ENCODE data around the gene ZNF597. TPM values are rescaled to one million over a fixed set of nuclear protein-coding genes. Genes with fewer than 3 reads are reported as not detected.
A peak's percentile ranks its signal among the peaks of the same experiment; 100 is the strongest.

The ZNF597 gene
- total and polyA plus RNA-seq, 2 experiments from 2014 or later, result 1.2 to 2.4 TPM

DNA sequence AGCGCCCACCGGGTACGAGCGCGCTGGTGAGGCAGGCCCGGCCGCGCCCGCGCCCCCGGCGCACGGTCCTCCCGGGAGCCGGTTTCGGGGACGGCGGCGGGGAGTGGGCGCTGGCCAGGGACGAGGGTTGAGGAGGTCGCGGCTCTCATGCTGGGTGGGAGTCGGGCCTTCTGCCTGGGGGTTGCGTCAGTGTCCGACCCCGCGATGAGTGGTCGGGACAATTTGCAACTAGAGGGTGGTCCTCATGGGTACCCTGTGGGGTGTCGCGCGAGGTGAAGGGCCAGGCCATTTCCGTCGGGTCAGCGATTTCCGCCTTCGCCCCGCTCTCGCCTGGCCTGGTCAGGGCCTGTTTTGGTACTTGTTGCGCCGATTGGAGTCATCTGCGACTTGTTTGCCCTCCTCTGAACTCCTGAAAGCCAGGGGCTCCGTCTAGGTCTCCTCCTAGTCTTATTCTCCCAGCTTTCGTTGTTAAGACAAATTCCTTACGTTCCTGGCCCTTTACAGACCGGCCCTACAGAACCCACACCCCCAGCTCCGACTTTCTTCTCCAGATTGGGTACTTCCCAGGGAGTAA is 15.1 kb upstream of the ZNF597 start (continued):
- TF ChIP-seq POLR2AphosphoS5 (IDR thresholded peaks at IDR 0.05; ENCODE audit: low read depth) (no peak), REST (IDR thresholded peaks at IDR 0.05; ENCODE audit: unreplicated experiment) (no peak)

DNA sequence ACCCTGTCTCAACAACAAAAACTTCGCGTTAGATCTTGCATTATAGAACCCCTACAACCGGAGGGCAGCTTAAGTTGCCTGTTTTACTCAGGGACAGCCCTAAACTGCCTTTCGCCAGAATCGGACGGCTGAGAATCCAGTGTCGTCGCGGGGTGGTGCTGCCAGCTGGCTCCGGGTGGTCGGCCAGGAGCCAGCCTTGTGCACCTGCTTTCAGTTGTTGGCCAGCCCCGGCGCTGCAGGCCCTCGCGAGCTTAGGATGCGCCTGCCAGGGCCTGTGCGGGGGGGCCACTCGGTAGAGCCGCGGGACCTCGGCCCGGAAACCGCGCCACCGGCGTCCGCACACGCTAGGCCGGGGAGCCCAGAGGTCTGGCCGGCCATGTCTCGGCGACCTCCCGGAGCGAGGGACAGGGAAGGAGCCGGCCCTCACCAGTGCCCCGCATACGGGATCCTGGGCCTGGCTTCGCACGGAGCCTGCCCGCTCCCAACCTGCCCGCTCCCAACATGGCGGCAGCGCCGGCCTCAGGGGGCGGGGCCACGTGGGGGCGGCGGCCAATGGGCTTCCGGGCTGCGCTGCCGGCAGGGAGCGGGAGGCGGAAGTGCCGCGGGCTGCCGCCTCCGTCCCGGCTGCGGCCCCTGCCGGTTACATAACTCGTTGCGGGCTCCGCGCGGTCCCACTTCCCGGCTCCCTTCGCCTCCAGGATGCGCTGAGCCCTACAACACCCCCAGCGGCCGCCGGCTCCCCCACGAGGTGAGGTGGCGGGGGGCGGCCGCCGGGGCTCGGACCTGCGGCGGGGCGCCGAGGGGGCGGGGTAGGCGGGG is 14.3 kb upstream of the ZNF597 start:
- Mint-ChIP-seq H3K27me3 (ENCODE audit: insufficient read depth, low read depth, poor library complexity) (peaks cover 17% of the 10 kb centered on the region), H3K4me3 (peak overlapping the region; percentile 82), H3K27ac (peak overlapping the region; percentile 95), H3K36me3 (ENCODE audit: low read depth) (no peaks in the 10 kb centered on the region), H3K9me3 (no peaks in the 10 kb centered on the region), H3K4me1 (peaks cover 34% of the 10 kb centered on the region)
- H3K79me2 ChIP-seq (replicated peaks; ENCODE audit: insufficient read depth), result peaks cover 39% of the 10 kb centered on the region
- H3K4me3 ChIP-seq, result peak overlapping the region; percentile 89
- peak overlapping the region; percentile 66; the same call in 1 of the 2 replicates for H2AFZ ChIP-seq
- H3K4me2 ChIP-seq, result peak overlapping the region; percentile 83
- H3K27ac ChIP-seq (ENCODE audit: low read depth), result peak overlapping the region; percentile 95
- no peaks in the 10 kb centered on the region for H3K9me2 ChIP-seq (ENCODE audit: insufficient read depth)
- peak; percentile 94 for DNase-seq (ENCODE audit: low spot score)
- H4K20me1 ChIP-seq (replicated peaks; ENCODE audit: insufficient read depth), result peaks cover 30% of the 10 kb centered on the region
- ATAC-seq, result peak; percentile 87
- no peaks in the 10 kb centered on the region for H3K27me3 ChIP-seq (ENCODE audit: insufficient read depth)
- H3K4me1 ChIP-seq (ENCODE audit: insufficient read depth), result peaks cover 41% of the 10 kb centered on the region
- no peaks in the 10 kb centered on the region for H3K36me3 ChIP-seq (ENCODE audit: insufficient read depth)
- H3F3A ChIP-seq (replicated peaks; ENCODE audit: low read depth), result peaks cover 11% of the 10 kb centered on the region
- TF ChIP-seq EZH2 (IDR thresholded peaks at IDR 0.05; ENCODE audit: low read depth, unreplicated experiment) (no peak), ZNF114 (CRISPR knock-in tag; IDR thresholded peaks at IDR 0.05) (no peak), NANOG (IDR thresholded peaks at IDR 0.05; ENCODE audit: borderline replicate concordance) (no peak), REST (IDR thresholded peaks at IDR 0.05; ENCODE audit: unreplicated experiment) (peak; percentile 12), STAT1 (IDR thresholded peaks at IDR 0.05; ENCODE audit: unreplicated experiment) (no peak), CREB1 (CRISPR knock-in tag; IDR thresholded peaks at IDR 0.05; ENCODE audit: low read depth) (peak; percentile 59), EZH2phosphoT487 (IDR thresholded peaks at IDR 0.05; ENCODE audit: unreplicated experiment) (no peak), JUNB (IDR thresholded peaks at IDR 0.05; ENCODE audit: unreplicated experiment) (no peak), ZNF462 (CRISPR knock-in tag; IDR thresholded peaks at IDR 0.05) (no peak)

Measured in GM23338 (cell line).